H1 (cell line): ENCODE data around the gene ERO1A.

Experiments used
- EP300 ChIP-seq, 2 experiments: IDR thresholded peaks; 1 replicate in 1 of 2; 2 replicates in 1 of 2; pipeline ENCODE4 v1.6.1; 2011 to 2012; ENCODE audit warnings: low read depth in 2 of 2, low read length in 2 of 2, mild to moderate bottlenecking in 2 of 2, borderline replicate concordance in 1 of 2, inconsistent platforms in 1 of 2, moderate library complexity in 1 of 2
- POLR2A ChIP-seq, 2 experiments: IDR thresholded peaks; 1 replicate in 1 of 2; 2 replicates in 1 of 2; pipeline ENCODE4 v1.6.1; 2011; ENCODE audit warnings: low read depth in 2 of 2, low read length in 2 of 2, mild to moderate bottlenecking in 2 of 2; ENCODE audit errors: control extremely low read depth in 1 of 2

DNA sequence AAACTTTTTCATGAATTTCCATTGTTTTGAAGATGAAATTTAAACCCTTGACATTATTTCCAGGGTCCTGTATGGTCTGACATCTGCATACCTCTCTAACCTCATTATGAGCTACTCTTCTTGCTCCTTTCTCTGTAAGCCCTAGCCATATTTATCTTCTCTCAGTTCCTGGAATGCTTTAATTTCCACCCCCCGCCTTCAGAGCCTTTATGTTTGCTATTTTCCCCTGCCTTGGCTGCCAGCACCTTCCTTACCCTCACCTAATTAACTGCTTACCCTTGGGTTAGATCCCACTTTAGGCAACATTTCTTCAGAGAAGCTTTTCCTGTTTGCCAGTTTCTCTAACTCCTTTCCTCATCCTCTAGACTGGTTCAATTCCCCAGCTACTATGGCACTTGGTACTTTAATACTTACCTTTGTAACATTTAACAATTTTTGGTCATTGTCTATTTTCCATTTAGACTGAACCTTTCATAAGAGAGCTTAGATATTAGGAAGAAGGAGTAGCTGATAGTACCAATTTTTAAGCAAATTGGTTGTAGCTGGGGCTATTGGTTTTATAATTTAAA is 40.6 kb upstream of the ERO1A start:
- no peak for TF ChIP-seq POLR2A (IDR thresholded peaks at IDR 0.05; ENCODE audit: control extremely low read depth in 1 of 2, low read depth in 2 of 2, low read length in 2 of 2)
- no peak for TF ChIP-seq EP300 (IDR thresholded peaks at IDR 0.05; ENCODE audit: borderline replicate concordance in 1 of 2, low read depth in 2 of 2, low read length in 2 of 2)
